NB4 (cell line): Measurements from ENCODE around the gene ZBTB20.

Experiments used
- DNase-seq: peaks from one replicate; pipeline ENCODE4 v3.0.0; 2010; ENCODE audit warnings: low read depth
- H3K4me3 ChIP-seq: one replicate; pipeline ENCODE4 v1.5.1; 2011; ENCODE audit warnings: mild to moderate bottlenecking, low read depth, low read length, moderate library complexity
- MAX ChIP-seq: IDR thresholded peaks from 2 replicates; pipeline ENCODE4 v1.6.1; 2011; ENCODE audit warnings: low read depth, low read length
- MYC ChIP-seq: IDR thresholded peaks from 2 replicates; pipeline ENCODE4 v1.6.1; 2011; ENCODE audit warnings: low read depth, low read length
- POLR2A ChIP-seq: IDR thresholded peaks from 2 replicates; pipeline ENCODE4 v1.6.1; 2011; ENCODE audit warnings: mild to moderate bottlenecking; ENCODE audit not compliant: insufficient read length; ENCODE audit errors: extremely low read depth
- TF ChIP-seq, protein P1 (sequence below): IDR thresholded peaks from one replicate; pipeline ENCODE4 v1.5.1; 2012; ENCODE audit warnings: low read depth, low read length

The ZBTB20 gene

GRCh38 chr3:114668099-114668498, 479.0 kb downstream of the ZBTB20 start:
- DNase-seq, result no peak
- TF ChIP-seq, protein P1, sequence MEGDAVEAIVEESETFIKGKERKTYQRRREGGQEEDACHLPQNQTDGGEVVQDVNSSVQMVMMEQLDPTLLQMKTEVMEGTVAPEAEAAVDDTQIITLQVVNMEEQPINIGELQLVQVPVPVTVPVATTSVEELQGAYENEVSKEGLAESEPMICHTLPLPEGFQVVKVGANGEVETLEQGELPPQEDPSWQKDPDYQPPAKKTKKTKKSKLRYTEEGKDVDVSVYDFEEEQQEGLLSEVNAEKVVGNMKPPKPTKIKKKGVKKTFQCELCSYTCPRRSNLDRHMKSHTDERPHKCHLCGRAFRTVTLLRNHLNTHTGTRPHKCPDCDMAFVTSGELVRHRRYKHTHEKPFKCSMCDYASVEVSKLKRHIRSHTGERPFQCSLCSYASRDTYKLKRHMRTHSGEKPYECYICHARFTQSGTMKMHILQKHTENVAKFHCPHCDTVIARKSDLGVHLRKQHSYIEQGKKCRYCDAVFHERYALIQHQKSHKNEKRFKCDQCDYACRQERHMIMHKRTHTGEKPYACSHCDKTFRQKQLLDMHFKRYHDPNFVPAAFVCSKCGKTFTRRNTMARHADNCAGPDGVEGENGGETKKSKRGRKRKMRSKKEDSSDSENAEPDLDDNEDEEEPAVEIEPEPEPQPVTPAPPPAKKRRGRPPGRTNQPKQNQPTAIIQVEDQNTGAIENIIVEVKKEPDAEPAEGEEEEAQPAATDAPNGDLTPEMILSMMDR, result no peak
- no peak for TF ChIP-seq MAX
- no peak for TF ChIP-seq POLR2A
- no peak for TF ChIP-seq MYC
- H3K4me3 ChIP-seq, result no peak overlapping the region

- no peak for TF ChIP-seq POLR2A
- no peak for TF ChIP-seq MYC
- no peak for TF ChIP-seq MAX
- TF ChIP-seq, protein P1, result no peak
- H3K4me3 ChIP-seq, result no peak overlapping the region
- DNase-seq, result no peak
Observed at GRCh38 chr3:114666623-114667022, 480.5 kb downstream of the ZBTB20 start.

DNA sequence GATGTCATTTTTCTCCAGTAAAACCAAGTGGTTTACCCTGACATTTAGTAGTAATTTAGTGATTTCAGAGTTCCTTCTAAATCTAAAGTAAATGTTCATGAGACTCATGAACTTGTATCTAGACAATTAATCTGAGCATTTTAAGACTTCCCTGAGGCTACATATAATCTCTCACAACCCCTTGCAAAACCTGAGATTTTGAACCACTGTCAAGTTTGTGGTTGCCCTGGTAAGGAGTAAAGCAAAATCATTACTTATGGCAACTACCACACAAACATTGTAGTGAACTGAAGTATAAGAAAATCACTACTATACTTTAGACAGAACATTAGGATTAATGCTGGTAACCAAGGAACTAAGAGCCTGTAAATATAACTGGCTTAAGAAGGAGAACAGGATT, 483.1 kb downstream of the ZBTB20 start:
- no peak for DNase-seq
- H3K4me3 ChIP-seq, result no peak overlapping the region
- no peak for TF ChIP-seq POLR2A

DNA sequence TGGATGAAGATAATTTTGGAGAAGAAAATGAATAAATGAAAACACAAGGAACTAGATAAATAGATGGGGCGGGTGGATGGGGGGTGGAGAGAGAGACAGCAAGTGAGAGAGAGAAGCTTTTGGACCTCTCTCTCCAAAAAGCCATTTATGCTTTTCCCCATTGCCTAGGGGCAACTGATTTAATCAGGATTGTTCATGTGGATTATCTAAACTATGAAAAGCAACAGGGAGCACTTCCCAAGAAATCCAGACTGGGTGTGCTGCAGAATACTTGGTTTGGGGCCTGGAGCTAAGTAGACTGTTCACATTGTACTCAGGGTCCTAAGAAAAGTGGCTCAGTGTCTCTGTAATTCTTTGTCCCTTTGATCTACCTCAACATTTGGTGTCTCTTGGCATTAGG, 486.3 kb downstream of the ZBTB20 start:
- no peak overlapping the region for H3K4me3 ChIP-seq
- no peak for TF ChIP-seq MYC
- no peak for TF ChIP-seq MAX
- TF ChIP-seq, protein P1, result no peak
- TF ChIP-seq POLR2A, result no peak
- DNase-seq, result no peak

- TF ChIP-seq, protein P1, result no peak
- no peak for TF ChIP-seq POLR2A
- no peak for TF ChIP-seq MYC
- no peak overlapping the region for H3K4me3 ChIP-seq
- no peak for DNase-seq
Observed at GRCh38 chr3:114660124-114660523, 487.0 kb downstream of the ZBTB20 start.

DNA sequence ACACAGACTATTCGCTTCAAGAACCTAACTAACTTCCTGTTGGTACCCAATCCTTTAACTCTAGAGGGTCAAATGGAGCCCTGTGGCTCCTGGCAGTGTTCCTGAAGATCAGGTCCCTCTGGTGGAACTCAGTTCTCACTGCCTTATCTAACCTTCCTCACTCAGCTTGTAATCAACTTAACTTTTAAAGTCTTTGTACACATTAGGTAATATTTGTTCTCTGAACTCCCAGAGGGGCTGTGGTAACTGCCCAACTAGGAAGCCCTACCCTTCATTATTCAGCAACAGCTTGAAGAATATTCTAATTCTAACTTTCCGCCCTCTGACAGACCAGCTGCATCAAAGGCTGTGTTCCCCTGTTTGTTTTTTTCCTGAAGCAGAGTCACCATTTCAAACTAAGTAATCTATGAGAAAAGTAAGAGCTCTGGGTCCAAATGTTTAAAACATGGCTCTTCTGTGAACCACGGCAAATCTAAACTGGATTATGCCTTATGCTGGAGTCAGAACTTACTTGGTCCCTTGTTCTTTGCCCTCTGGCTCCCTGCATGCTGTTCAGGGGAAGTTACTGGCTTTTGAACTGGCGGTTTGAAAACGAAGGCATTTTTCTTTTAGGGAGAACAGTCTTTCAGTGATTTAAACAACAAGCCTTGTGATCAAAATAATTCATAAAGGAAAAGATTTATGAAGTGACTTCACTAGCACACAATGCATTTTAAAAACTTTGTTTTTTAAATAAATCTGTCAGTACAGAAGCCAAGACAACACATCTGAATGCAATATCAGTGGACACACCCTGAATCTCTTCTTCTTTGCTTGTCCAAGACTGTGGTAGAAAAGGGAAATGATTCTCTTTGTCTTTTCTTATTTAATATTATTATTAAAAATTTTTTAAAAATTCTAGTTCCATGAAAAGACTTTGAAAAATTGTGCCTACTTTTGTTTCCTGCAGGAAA, 487.7 kb downstream of the ZBTB20 start:
- TF ChIP-seq POLR2A (no peak), MYC (no peak), MAX (no peak)
- TF ChIP-seq, protein P1, result no peak
- DNase-seq, result peak; percentile 5
- no peak overlapping the region for H3K4me3 ChIP-seq
